ENCODE measurements around the gene RUFY3.

GRCh38 chr4:70768301-70768948, 46.7 kb downstream of the RUFY3 start:
- TF ChIP-seq POLR2A (IDR thresholded peaks at IDR 0.05) (no peak), CTCF (IDR thresholded peaks at IDR 0.05) (no peak)
